Endothelial cell of umbilical vein (primary cell): Measurements from ENCODE around the gene BCL11A. TPM values are rescaled to one million over a fixed set of nuclear protein-coding genes. Genes with fewer than 3 reads are reported as not detected.

Source experiments
- BruUV-seq: library from RNA; stranded (reverse); fragments of 400-500 nt; replicated peaks from 2 replicates; lab custom pipeline; 2021; lab: Mats Ljungman, UMichigan
- CTCF ChIA-PET: fragments of 300-600, 350-600 bp; sonication (Branson Sonifier 250); formaldehyde crosslinking; loops from one replicate; lab custom pipeline; 2021; ENCODE audit warnings: antibody characterized with exemption, inconsistent platforms; lab: Charles Lee
- POLR2A ChIA-PET: fragments of 300-600, 350-600 bp; sonication (Branson Sonifier 250); formaldehyde crosslinking; loops from one replicate; lab custom pipeline; 2021; ENCODE audit warnings: antibody characterized with exemption, inconsistent platforms; lab: Charles Lee
- DNase-seq: peaks from one replicate; pipeline ENCODE4 v3.0.0-alpha.2; 2011; ENCODE audit warnings: low read depth, low spot score
- FAIRE-seq: peaks from 2 replicates; lab custom pipeline; 2011; peaks lifted over from hg19 to GRCh38; lab: Jason Lieb, UNC
- H2AFZ ChIP-seq: 2 replicates; pipeline ENCODE4 v1.6.0; 2012; ENCODE audit warnings: low read depth, low read length, control low read depth, inconsistent platforms
- H3K27ac ChIP-seq: 2 replicates; pipeline ENCODE4 v1.5.1; 2011; ENCODE audit warnings: low read depth, mild to moderate bottlenecking, control low read depth, low read length, moderate library complexity; ENCODE audit not compliant: insufficient read depth
- H3K27me3 ChIP-seq, 2 experiments: 2 replicates each; pipeline versions ENCODE4 v1.6.0 to v1.6.1; 2011; ENCODE audit warnings: low read length in 2 of 2, mixed read lengths in 1 of 2; ENCODE audit not compliant: control insufficient read depth in 2 of 2, insufficient read depth in 2 of 2
- H3K36me3 ChIP-seq, 2 experiments: 2 replicates in 1 of 2; 3 replicates in 1 of 2; pipeline ENCODE4 v1.5.1; 2011; ENCODE audit warnings: low read length in 2 of 2, mild to moderate bottlenecking in 1 of 2, moderate library complexity in 1 of 2; ENCODE audit not compliant: control insufficient read depth in 2 of 2, insufficient read depth in 2 of 2; ENCODE audit errors: extremely low read depth in 1 of 2
- H3K4me1 ChIP-seq: 3 replicates; pipeline ENCODE4 v1.5.1; 2011; ENCODE audit warnings: mild to moderate bottlenecking, low read length; ENCODE audit not compliant: control insufficient read depth, insufficient read depth; ENCODE audit errors: extremely low read depth
- H3K4me2 ChIP-seq: 2 replicates; pipeline ENCODE4 v1.6.1; 2011; ENCODE audit warnings: low read length, control low read depth, mixed read lengths; ENCODE audit not compliant: insufficient read depth
- H3K4me3 ChIP-seq, 3 experiments: fragments of 200-600 bp in 1 of 3; sonication (generic), shearing (Covaris generic) in 1 of 3; replicated peaks in 1 of 3; 2 replicates each; pipeline ENCODE4 v1.5.1; 2011 to 2016; ENCODE audit warnings: control low read depth in 3 of 3, low read length in 3 of 3, mild to moderate bottlenecking in 2 of 3, inconsistent platforms in 1 of 3, low read depth in 1 of 3, moderate library complexity in 1 of 3; ENCODE audit not compliant: insufficient read depth in 1 of 3
- H3K79me2 ChIP-seq: 2 replicates; pipeline ENCODE4 v1.6.0; 2012; ENCODE audit warnings: low read length, inconsistent platforms; ENCODE audit not compliant: control insufficient read depth, insufficient read depth
- H3K9ac ChIP-seq: replicated peaks from 2 replicates; pipeline ENCODE3; 2011; ENCODE audit warnings: low read length, control low read depth; ENCODE audit not compliant: insufficient read depth; ENCODE audit errors: extremely low read depth
- H3K9me1 ChIP-seq: replicated peaks from 3 replicates; pipeline ENCODE4 v1.6.0; 2011; ENCODE audit warnings: mild to moderate bottlenecking, low read length; ENCODE audit not compliant: control insufficient read depth, insufficient read depth; ENCODE audit errors: extremely low read depth
- H3K9me3 ChIP-seq: replicated peaks from 2 replicates; pipeline ENCODE4 v1.5.1; 2012; ENCODE audit warnings: low read length, inconsistent platforms; ENCODE audit not compliant: control insufficient read depth, insufficient read depth
- H4K20me1 ChIP-seq: replicated peaks from 2 replicates; pipeline ENCODE3; 2011; ENCODE audit warnings: mild to moderate bottlenecking, low read length; ENCODE audit not compliant: control insufficient read depth, insufficient read depth; ENCODE audit errors: extremely low read depth
- CTCF ChIP-seq, 2 donors: IDR thresholded peaks; 1 replicate in 1 of 2; 2 replicates in 1 of 2; pipeline ENCODE4 v1.5.1; 2011; ENCODE audit warnings: low read length in 2 of 2, mild to moderate bottlenecking in 2 of 2, moderate library complexity in 2 of 2, control low read depth in 1 of 2, inconsistent platforms in 1 of 2, low read depth in 1 of 2; ENCODE audit not compliant: insufficient read depth in 1 of 2; ENCODE audit errors: extremely low read depth in 1 of 2
- EZH2 ChIP-seq: IDR thresholded peaks from 2 replicates; pipeline ENCODE4 v1.6.1; 2012; ENCODE audit warnings: borderline replicate concordance, low read depth, mild to moderate bottlenecking, moderate library complexity, low read length, inconsistent platforms; ENCODE audit not compliant: severe bottlenecking
- FOS ChIP-seq: IDR thresholded peaks from 2 replicates; pipeline ENCODE4 v1.6.1; 2011; ENCODE audit warnings: mild to moderate bottlenecking, low read length, moderate library complexity, borderline replicate concordance; ENCODE audit not compliant: insufficient read depth
- GATA2 ChIP-seq: IDR thresholded peaks from 2 replicates; pipeline ENCODE4 v1.7.0; 2011; ENCODE audit warnings: low read depth, mild to moderate bottlenecking, moderate library complexity, mixed read lengths, low read length; ENCODE audit not compliant: insufficient read length, insufficient read depth
- JUN ChIP-seq: IDR thresholded peaks from 2 replicates; pipeline ENCODE4 v1.6.1; 2011; ENCODE audit warnings: borderline replicate concordance, low read depth; ENCODE audit not compliant: insufficient read length, insufficient read depth
- MAX ChIP-seq: IDR thresholded peaks from 2 replicates; pipeline ENCODE4 v1.6.1; 2011; ENCODE audit not compliant: insufficient read depth, insufficient read length
- MYC ChIP-seq: IDR thresholded peaks from one replicate; pipeline ENCODE4 v1.6.1; 2011; ENCODE audit warnings: mild to moderate bottlenecking, low read depth, low read length
- POLR2A ChIP-seq: IDR thresholded peaks from 2 replicates; pipeline ENCODE4 v1.6.1; 2012; ENCODE audit warnings: low read depth, mild to moderate bottlenecking, control low read depth, low read length
- POLR2AphosphoS5 ChIP-seq: IDR thresholded peaks from 2 replicates; pipeline ENCODE4 v1.6.1; 2012; ENCODE audit warnings: low read depth, mild to moderate bottlenecking, control low read depth, low read length, moderate library complexity; ENCODE audit not compliant: insufficient read depth
- dilution Hi-C: fragments of 300-500 bp; cut with MboI; formaldehyde crosslinking; loops from one replicate; pipeline ENCODE4 v1.15.0; 2019; ENCODE audit warnings: low sequenced_read_pairs; ENCODE audit not compliant: extremely low pct_ligation_motif_present
- intact Hi-C: fragments of 100-400 bp; cut with micrococcal nuclease; formaldehyde crosslinking; loops from one replicate; pipeline ENCODE4 v1.10.0; 2022
- polyA plus RNA-seq, 4 experiments: library from polyadenylated mRNA; depleted of rRNA in 3 of 4; stranded (reverse) in 3 of 4; unstranded in 1 of 4; fragments of >200 nt; gene quantifications; 2 replicates each; pipeline versions ENCODE4 v1.2.1 to v1.2.3, GENCODE V29; 2011 to 2012; ENCODE audit warnings: missing spikeins in 1 of 4
- total RNA-seq: library from RNA; stranded (reverse); gene quantifications from 2 replicates; pipeline ENCODE4 v1.2.3, GENCODE V29; 2021

Gene BCL11A
- total and polyA plus RNA-seq, 2 donors (not counting 3 experiments of a cell fraction or from before 2014, with no cell fraction given) = 0.12 to 0.88 TPM

GRCh38 chr2:60573251-60573650 lies 19.8 kb upstream of the BCL11A start:
- DNase-seq (no peak), FAIRE-seq (no peak)
- no peaks in the 10 kb centered on the region for H3K9me1 ChIP-seq
- H3K79me2 ChIP-seq = no peaks in the 10 kb centered on the region
- CTCF ChIA-PET = no interaction called here
- POLR2A ChIA-PET = no interaction called here
- H3K4me1 ChIP-seq = no peaks in the 10 kb centered on the region
- dilution Hi-C loops = no loop called here
- intact Hi-C loops = no loop called here
- no peak overlapping the region for H3K9ac ChIP-seq
- H2AFZ ChIP-seq = no peak overlapping the region
- H3K27me3 ChIP-seq = peaks cover 19 to 38% of the 10 kb centered on the region in 2 experiments
- H3K9me3 ChIP-seq = no peaks in the 10 kb centered on the region
- no peak overlapping the region for H3K27ac ChIP-seq
- H3K4me2 ChIP-seq = no peak overlapping the region
- H4K20me1 ChIP-seq = no peaks in the 10 kb centered on the region
- no peak overlapping the region for H3K4me3 ChIP-seq
- BruUV-seq = no TSS peak
- no peaks in the 10 kb centered on the region for H3K36me3 ChIP-seq
- TF ChIP-seq MYC = no peak
- TF ChIP-seq JUN = no peak

GRCh38 chr2:60570251-60570650 lies 16.8 kb upstream of the BCL11A start:
- Histone ChIP-seq H4K20me1 (no peaks in the 10 kb centered on the region), H3K9ac (no peak overlapping the region), H3K79me2 (no peaks in the 10 kb centered on the region), H3K27me3 (peaks cover 32 to 58% of the 10 kb centered on the region in 2 experiments), H3K9me1 (no peaks in the 10 kb centered on the region), H3K4me1 (no peaks in the 10 kb centered on the region), H2AFZ (no peak overlapping the region), H3K27ac (no peak overlapping the region), H3K4me2 (no peak overlapping the region), H3K36me3 (no peaks in the 10 kb centered on the region), H3K4me3 (no peak overlapping the region), H3K9me3 (no peaks in the 10 kb centered on the region)
- intact Hi-C loops (no loop called here), dilution Hi-C loops (no loop called here)
- no peak for TF ChIP-seq POLR2AphosphoS5
- no peak for TF ChIP-seq FOS
- no peak for TF ChIP-seq POLR2A
- no peak for TF ChIP-seq GATA2
- TF ChIP-seq EZH2 = no peak
- no peak for TF ChIP-seq MYC
- no peak for TF ChIP-seq CTCF (IDR thresholded peaks at IDR 0.05; ENCODE audit: extremely low read depth in 1 of 2, insufficient read depth in 1 of 2, low read depth in 1 of 2, low read length in 2 of 2)
- TF ChIP-seq MAX = no peak
- TF ChIP-seq JUN = no peak
- ChIA-PET POLR2A (no interaction called here), CTCF (interaction anchor here (0.5 to 2.2 kb wide), 4 partner anchors 8 to 1236 kb away, joined by 3 to 13 read pairs (median 6); no protein-coding TSS in a partner anchor)
- no TSS peak for BruUV-seq
- DNase-seq (no peak), FAIRE-seq (no peak)
